Keratinocyte (primary cell): ENCODE results near the gene SPINT3. TPM values are rescaled to one million over a fixed set of nuclear protein-coding genes. Genes with fewer than 3 reads are reported as not detected.
A peak's percentile ranks its signal among the peaks of the same experiment; 100 is the strongest.

Experiments
- DNase-seq: peaks from one replicate; pipeline ENCODE4 v3.0.0-alpha.2; 2011; ENCODE audit warnings: low read depth, missing footprints, low spot score
- FAIRE-seq: peaks from 2 replicates; lab custom pipeline; 2011; peaks lifted over from hg19 to GRCh38; lab: Jason Lieb, UNC
- H2AFZ ChIP-seq: 2 replicates; pipeline ENCODE4 v1.6.0; 2012; ENCODE audit warnings: low read length, control low read depth, inconsistent platforms; ENCODE audit not compliant: control insufficient read depth
- H3K27ac ChIP-seq: 2 replicates; pipeline ENCODE4 v1.5.1; 2011; ENCODE audit warnings: low read length; ENCODE audit not compliant: control insufficient read depth, insufficient read depth
- H3K27me3 ChIP-seq: 3 replicates; pipeline ENCODE4 v1.6.0; 2011; ENCODE audit warnings: low read length; ENCODE audit not compliant: control insufficient read depth, insufficient read depth; ENCODE audit errors: extremely low read depth
- H3K36me3 ChIP-seq, 2 experiments: 2 replicates in 1 of 2; 3 replicates in 1 of 2; pipeline ENCODE4 v1.5.1; 2011; ENCODE audit warnings: low read length in 2 of 2, mild to moderate bottlenecking in 1 of 2; ENCODE audit not compliant: control insufficient read depth in 2 of 2, insufficient read depth in 2 of 2; ENCODE audit errors: extremely low read depth in 1 of 2
- H3K4me1 ChIP-seq: 3 replicates; pipeline ENCODE4 v1.5.1; 2011; ENCODE audit warnings: low read length; ENCODE audit not compliant: control insufficient read depth, insufficient read depth; ENCODE audit errors: extremely low read depth
- H3K4me2 ChIP-seq: 3 replicates; pipeline ENCODE4 v1.6.0; 2011; ENCODE audit warnings: low read depth, low read length; ENCODE audit not compliant: control insufficient read depth, insufficient read depth; ENCODE audit errors: extremely low read depth
- H3K4me3 ChIP-seq, 3 experiments: fragments of 200-600 bp in 1 of 3; sonication (generic) in 1 of 3; 2 replicates in 2 of 3; 3 replicates in 1 of 3; pipeline ENCODE4 v1.5.1; 2011 to 2016; ENCODE audit warnings: low read length in 3 of 3, mild to moderate bottlenecking in 3 of 3, control low read depth in 2 of 3, inconsistent platforms in 1 of 3, low read depth in 1 of 3, mixed read lengths in 1 of 3, mixed run types in 1 of 3, moderate library complexity in 1 of 3; ENCODE audit not compliant: control insufficient read depth in 2 of 3, insufficient read depth in 2 of 3; ENCODE audit errors: extremely low read depth in 1 of 3
- H3K79me2 ChIP-seq: 2 replicates; pipeline ENCODE4 v1.6.0; 2012; ENCODE audit warnings: low read length; ENCODE audit not compliant: control insufficient read depth, insufficient read depth
- H3K9ac ChIP-seq: 3 replicates; pipeline ENCODE4 v1.6.0; 2011; ENCODE audit warnings: low read length; ENCODE audit not compliant: control insufficient read depth, insufficient read depth; ENCODE audit errors: extremely low read depth
- H3K9me1 ChIP-seq: 3 replicates; pipeline ENCODE4 v1.6.0; 2011; ENCODE audit warnings: low read length; ENCODE audit not compliant: control insufficient read depth, insufficient read depth; ENCODE audit errors: extremely low read depth
- H3K9me3 ChIP-seq: 2 replicates; pipeline ENCODE4 v1.5.1; 2012; ENCODE audit warnings: low read depth, low read length; ENCODE audit not compliant: control insufficient read depth
- H4K20me1 ChIP-seq: 3 replicates; pipeline ENCODE4 v1.6.0; 2011; ENCODE audit warnings: low read length; ENCODE audit not compliant: control insufficient read depth, insufficient read depth; ENCODE audit errors: extremely low read depth
- EZH2 ChIP-seq: IDR thresholded peaks from one replicate; pipeline ENCODE4 v1.6.1; 2012; ENCODE audit warnings: inconsistent platforms, mild to moderate bottlenecking, low read length, moderate library complexity
- dilution Hi-C: fragments of 300-500 bp; cut with MboI; formaldehyde crosslinking; loops from one replicate; pipeline ENCODE4 v1.7.0; 2020; ENCODE audit warnings: low sequenced_read_pairs; ENCODE audit not compliant: extremely low pct_ligation_motif_present
- polyA plus RNA-seq, 5 experiments: library from polyadenylated mRNA; depleted of rRNA in 3 of 5; stranded (reverse) in 3 of 5; stranded (forward) in 1 of 5; unstranded in 1 of 5; fragments of >200 nt; gene quantifications; 1 replicate in 1 of 5; 2 replicates in 3 of 5; 3 replicates in 1 of 5; pipeline versions ENCODE4 v1.2.1 to v1.2.3, GENCODE V29; 2011 to 2012; ENCODE audit warnings: missing spikeins in 2 of 5, low read depth in 1 of 5, low replicate concordance in 1 of 5
- TF ChIP-seq, protein P1 (sequence below), 3 experiments: IDR thresholded peaks in 1 of 3; conservative IDR thresholded peaks in 1 of 3; optimal IDR thresholded peaks in 1 of 3; 2 replicates in 2 of 3; 3 replicates in 1 of 3; pipeline versions ENCODE3 to v1.5.1; 2011; ENCODE audit warnings: low read length in 3 of 3, mild to moderate bottlenecking in 3 of 3, moderate library complexity in 2 of 3, control low read depth in 1 of 3, inconsistent platforms in 1 of 3; ENCODE audit not compliant: insufficient read depth in 2 of 3; ENCODE audit errors: extremely low read depth in 1 of 3

The SPINT3 gene
- polyA plus RNA-seq, 1 donor (not counting 4 experiments of a cell fraction or from before 2014, with no cell fraction given) = not detected

DNA sequence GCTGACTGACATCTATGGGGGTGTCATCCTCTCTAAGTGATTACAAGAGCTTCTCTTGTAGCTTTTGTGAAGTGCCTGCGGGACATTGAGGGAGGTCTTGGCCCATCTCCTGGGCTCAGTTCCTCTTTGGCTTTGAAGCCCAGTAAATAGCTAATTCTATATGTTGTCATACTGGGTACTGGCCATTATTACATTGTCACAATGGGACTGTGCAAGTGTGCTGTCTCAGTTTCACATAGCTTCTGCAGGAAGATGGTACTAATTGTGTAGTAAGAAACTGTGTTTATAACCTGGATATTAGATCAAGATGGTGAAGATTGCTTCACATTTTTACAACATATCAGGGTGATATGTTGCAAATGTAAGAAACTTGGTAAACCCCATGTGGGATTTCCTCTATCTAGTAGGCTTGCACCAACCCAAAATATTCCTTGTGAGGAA, 19.9 kb downstream of the SPINT3 start:
- Histone ChIP-seq H3K27ac (no peak overlapping the region), H3K4me1 (no peaks in the 10 kb centered on the region), H3K4me3 (no peak overlapping the region), H3K27me3 (peaks cover 9% of the 10 kb centered on the region), H2AFZ (no peak overlapping the region), H3K36me3 (no peaks in the 10 kb centered on the region), H3K9me1 (no peaks in the 10 kb centered on the region), H3K9me3 (no peaks in the 10 kb centered on the region), H3K79me2 (no peaks in the 10 kb centered on the region), H4K20me1 (no peaks in the 10 kb centered on the region), H3K9ac (no peak overlapping the region), H3K4me2 (no peak overlapping the region)
- FAIRE-seq = no peak
- TF ChIP-seq, protein P1, sequence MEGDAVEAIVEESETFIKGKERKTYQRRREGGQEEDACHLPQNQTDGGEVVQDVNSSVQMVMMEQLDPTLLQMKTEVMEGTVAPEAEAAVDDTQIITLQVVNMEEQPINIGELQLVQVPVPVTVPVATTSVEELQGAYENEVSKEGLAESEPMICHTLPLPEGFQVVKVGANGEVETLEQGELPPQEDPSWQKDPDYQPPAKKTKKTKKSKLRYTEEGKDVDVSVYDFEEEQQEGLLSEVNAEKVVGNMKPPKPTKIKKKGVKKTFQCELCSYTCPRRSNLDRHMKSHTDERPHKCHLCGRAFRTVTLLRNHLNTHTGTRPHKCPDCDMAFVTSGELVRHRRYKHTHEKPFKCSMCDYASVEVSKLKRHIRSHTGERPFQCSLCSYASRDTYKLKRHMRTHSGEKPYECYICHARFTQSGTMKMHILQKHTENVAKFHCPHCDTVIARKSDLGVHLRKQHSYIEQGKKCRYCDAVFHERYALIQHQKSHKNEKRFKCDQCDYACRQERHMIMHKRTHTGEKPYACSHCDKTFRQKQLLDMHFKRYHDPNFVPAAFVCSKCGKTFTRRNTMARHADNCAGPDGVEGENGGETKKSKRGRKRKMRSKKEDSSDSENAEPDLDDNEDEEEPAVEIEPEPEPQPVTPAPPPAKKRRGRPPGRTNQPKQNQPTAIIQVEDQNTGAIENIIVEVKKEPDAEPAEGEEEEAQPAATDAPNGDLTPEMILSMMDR (optimal IDR thresholded peaks at IDR 0.05 in 1 of 3, IDR thresholded peaks at IDR 0.05 in 1 of 3, conservative IDR thresholded peaks at IDR 0.05 in 1 of 3; ENCODE audit: extremely low read depth in 1 of 3, insufficient read depth in 2 of 3, low read length in 3 of 3) = no peak
- TF ChIP-seq EZH2 = no peak
- DNase-seq = no peak
- dilution Hi-C loops = no loop called here

DNA sequence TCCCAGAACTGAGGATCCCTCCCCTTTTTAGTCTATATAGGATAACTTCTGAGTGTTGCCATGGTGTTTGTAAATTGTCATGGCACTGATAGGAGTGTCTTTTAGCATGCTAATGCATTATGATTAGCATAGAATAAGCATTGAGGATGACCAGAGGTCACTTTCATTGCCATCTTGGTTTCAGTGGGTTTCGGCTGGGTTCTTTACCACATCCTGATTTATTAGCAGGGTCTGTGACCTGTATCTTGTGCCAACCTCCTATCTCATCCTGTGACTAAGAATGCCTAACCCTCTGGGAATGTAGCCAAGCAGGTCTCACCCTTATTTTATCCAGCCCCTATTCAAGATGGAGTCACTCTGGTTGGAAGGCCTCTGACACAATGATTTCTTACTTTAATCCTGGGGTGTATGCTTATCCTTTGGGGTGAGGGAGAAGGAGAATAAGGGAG, 26.3 kb downstream of the SPINT3 start:
- Histone ChIP-seq H3K4me1 (peaks cover 14% of the 10 kb centered on the region), H3K27ac (peak overlapping the region; percentile 15)
- DNase-seq = no peak

More for the DNA sequence above, 26.3 kb downstream of the SPINT3 start:
- no peak overlapping the region for H3K9ac ChIP-seq
- no peaks in the 10 kb centered on the region for H3K36me3 ChIP-seq
- H3K9me3 ChIP-seq = no peaks in the 10 kb centered on the region
- peak; percentile 68 for FAIRE-seq
- H3K79me2 ChIP-seq = no peaks in the 10 kb centered on the region
- H4K20me1 ChIP-seq = no peaks in the 10 kb centered on the region
- H3K4me2 ChIP-seq = peak overlapping the region; percentile 37
- H2AFZ ChIP-seq = peak overlapping the region; percentile 45
- H3K4me3 ChIP-seq = no peak overlapping the region
- TF ChIP-seq, protein P1 (optimal IDR thresholded peaks at IDR 0.05 in 1 of 3, IDR thresholded peaks at IDR 0.05 in 1 of 3, conservative IDR thresholded peaks at IDR 0.05 in 1 of 3; ENCODE audit: extremely low read depth in 1 of 3, insufficient read depth in 2 of 3, low read length in 3 of 3) = no peak
- no peak for TF ChIP-seq EZH2
- dilution Hi-C loops = no loop called here
- peaks cover 8% of the 10 kb centered on the region for H3K27me3 ChIP-seq
- no peaks in the 10 kb centered on the region for H3K9me1 ChIP-seq
